Ammon's horn (tissue), 1 donor: ENCODE results near the gene COPB2.
"Not testable (repeated sequence)": the region's sequence is repeated elsewhere in the genome, so short reads cannot be mapped to it uniquely, and the experiment has no call there.

Source experiments
- DNase-seq: peaks from one replicate; pipeline ENCODE4 v3.0.0-alpha.2; 2016; ENCODE audit warnings: low spot score

The COPB2 gene

GRCh38 chr3:139389552-139390368, at the start of gene COPB2:
TSS of gene COPB2 (minus strand) at chr3:139389647. CDS start at chr3:139389550, 97 bp downstream.
- DNase-seq = peak; percentile 99

- DNase-seq = no peak
Observed at GRCh38 chr3:139434764-139435307, 45.4 kb upstream of the COPB2 start.

DNA sequence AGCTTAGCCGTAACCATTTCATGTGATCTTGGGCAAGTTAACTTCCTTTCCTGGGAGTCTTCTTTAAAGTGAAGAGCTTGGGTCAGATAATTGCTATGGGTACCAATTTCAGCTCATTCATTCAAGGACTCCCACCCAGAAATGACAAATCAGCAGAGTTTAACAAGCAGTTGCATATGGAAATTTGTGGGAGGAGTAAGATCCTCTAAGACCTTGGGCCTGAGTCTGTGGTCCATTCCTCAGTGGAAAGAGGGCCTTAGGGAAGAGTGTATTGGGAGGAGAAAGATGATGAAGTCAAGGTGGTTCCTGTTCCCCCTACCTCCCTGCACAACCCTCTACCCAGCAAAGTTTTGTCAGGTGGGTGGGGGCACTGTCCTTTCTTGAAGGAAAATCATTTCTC, 44.8 kb upstream of the COPB2 start:
- no peak for DNase-seq

GRCh38 chr3:139433089-139433488, 43.6 kb upstream of the COPB2 start:
- no peak for DNase-seq

- no peak for DNase-seq
Observed at GRCh38 chr3:139430493-139430892, 41.0 kb upstream of the COPB2 start.

GRCh38 chr3:139427283-139428060, 38.0 kb upstream of the COPB2 start:
- peak; percentile 83 for DNase-seq

- DNase-seq = no peak
Observed at GRCh38 chr3:139425745-139426400, 36.4 kb upstream of the COPB2 start.

- DNase-seq = no peak
Observed at GRCh38 chr3:139423232-139423631, 33.8 kb upstream of the COPB2 start.

- DNase-seq = no peak
Observed at GRCh38 chr3:139421460-139421859, 32.0 kb upstream of the COPB2 start.

DNA sequence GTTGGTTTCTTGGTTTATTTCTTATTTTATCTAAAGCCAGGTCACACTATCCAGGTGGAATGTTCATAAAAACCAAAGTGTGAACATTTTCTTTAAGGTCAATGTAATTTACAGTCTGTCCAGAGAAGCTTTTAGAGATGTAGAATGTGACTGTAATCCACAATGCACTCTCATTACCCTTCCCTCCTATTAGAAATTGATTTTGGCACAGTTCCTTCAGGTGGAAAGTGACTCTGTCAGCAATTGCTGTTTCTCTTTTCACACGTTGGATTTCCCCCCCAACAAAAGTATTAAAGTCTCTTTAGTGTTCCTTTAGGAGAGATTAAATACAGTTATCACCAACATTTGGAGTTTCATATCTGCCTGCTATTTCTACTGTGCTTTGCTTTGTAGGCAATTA, 31.6 kb upstream of the COPB2 start:
- no peak for DNase-seq

GRCh38 chr3:139418144-139418543, 28.7 kb upstream of the COPB2 start:
- no peak for DNase-seq

GRCh38 chr3:139416275-139416674, 26.8 kb upstream of the COPB2 start:
- no peak for DNase-seq

- DNase-seq = no peak
Observed at GRCh38 chr3:139414608-139415224, 25.3 kb upstream of the COPB2 start.

- DNase-seq = not testable (repeated sequence)
Observed at GRCh38 chr3:139412891-139413290, 23.4 kb upstream of the COPB2 start.

- DNase-seq = not testable (repeated sequence)
Observed at GRCh38 chr3:139401155-139401554, 11.7 kb upstream of the COPB2 start.

DNA sequence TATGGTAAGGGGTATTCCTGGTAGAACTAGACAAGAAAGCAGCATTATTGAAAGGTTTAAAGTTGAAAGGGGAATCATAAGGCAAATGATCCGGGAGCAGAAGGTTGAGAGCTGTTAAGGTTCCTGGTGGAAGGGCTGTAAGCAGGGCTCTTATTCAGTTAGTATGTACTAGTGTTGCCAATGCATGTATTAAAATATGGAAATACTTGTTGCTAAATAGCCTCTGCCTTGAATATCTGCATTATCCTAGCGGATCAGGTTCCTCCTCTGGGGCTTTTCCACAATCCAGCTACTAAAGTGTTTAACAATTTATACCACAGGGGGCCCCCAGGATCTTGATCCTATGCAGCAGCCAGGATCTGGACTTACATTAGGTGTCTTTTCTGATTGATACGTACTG, 7.3 kb upstream of the COPB2 start:
- DNase-seq = no peak

DNA sequence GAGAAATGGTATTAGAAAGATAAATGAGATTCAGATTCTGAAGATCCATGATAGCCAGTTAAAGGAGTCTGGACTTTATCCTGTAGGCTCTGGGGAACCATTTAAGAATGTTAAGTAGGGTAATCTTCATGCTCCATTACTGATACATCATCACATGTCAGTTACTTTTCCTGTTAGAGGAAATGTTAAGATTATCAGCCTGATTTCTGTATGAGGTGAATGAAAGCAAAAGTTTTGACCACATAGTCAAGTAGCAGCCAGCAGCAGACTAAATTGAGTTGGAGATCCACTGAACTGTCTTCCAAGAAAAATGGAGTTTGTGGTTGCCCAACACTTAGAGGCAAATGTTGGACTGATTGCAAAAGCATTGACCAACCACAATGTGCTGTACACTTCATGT, 4.7 kb upstream of the COPB2 start:
- no peak for DNase-seq

GRCh38 chr3:139388821-139389551, 461 bp downstream of the COPB2 start:
- DNase-seq = no peak

- DNase-seq = no peak
Observed at GRCh38 chr3:139388077-139388476, 1.4 kb downstream of the COPB2 start.

DNA sequence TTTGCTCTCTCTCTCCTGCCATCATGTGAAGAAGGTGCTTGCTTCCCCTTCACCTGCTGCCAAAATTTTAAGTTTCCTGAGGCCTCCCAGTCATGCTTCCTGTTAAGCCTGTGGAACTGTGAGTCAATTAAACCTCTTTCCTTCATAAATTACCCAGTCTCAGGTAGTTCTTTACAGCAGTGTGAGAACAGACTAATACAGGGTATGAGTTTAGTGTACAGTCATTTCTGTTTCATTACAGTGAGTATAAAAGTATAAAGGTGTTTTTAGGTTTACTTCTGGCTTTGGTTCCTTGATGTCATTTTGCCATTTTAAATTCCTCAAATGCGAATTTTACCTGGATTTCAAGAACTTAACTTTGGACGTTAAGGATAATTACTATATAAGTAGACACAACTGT, 7.2 kb downstream of the COPB2 start:
- not testable (repeated sequence) for DNase-seq

DNA sequence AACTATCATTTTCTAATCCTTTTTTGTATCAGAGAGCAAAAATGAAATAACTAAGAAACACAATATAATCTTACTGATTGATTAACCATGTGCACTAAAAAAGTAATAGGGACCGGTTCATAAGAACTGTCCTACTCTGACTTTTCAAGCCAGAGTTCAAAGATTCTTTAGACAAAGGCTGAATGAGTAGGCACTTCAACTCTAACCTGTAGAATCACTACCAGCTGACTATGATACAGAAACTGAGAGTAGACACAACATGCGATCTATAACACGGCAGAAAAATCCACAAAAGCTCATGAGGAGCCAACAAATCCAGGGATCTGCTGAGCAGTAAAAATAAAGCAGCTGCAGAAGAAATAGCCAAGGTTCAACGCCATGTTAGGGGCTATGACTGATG, 8.9 kb downstream of the COPB2 start:
- DNase-seq = no peak
